PC-9 (cell line): ENCODE results near the gene GPATCH3. TPM values are rescaled to one million over a fixed set of nuclear protein-coding genes. Genes with fewer than 3 reads are reported as not detected.

Experiments
- BruUV-seq: library from RNA; stranded (reverse); fragments of 400-500 nt; replicated peaks from 2 replicates; lab custom pipeline; 2021; lab: Mats Ljungman, UMichigan
- CTCF ChIA-PET: fragments of 300-600 bp; sonication (Branson Sonifier 250); formaldehyde crosslinking; loops from one replicate; lab custom pipeline; 2022; ENCODE audit warnings: antibody characterized with exemption; lab: Charles Lee
- POLR2A ChIA-PET: fragments of 300-600 bp; sonication (Branson Sonifier 250); formaldehyde crosslinking; loops from one replicate; lab custom pipeline; 2022; ENCODE audit warnings: antibody characterized with exemption; ENCODE audit not compliant: unreplicated experiment; lab: Charles Lee
- DNase-seq, 2 experiments: peaks; one replicate each; pipeline versions ENCODE4 v3.0.0 to v3.0.0-alpha.2; 2015 to 2022; ENCODE audit warnings: mixed read lengths in 1 of 2
- H2AFZ ChIP-seq: fragments of 200-600 bp; sonication (generic); 2 replicates; pipeline ENCODE4 v1.8.1; 2017; ENCODE audit warnings: antibody characterized with exemption
- H3F3A ChIP-seq: fragments of 200-600 bp; sonication (generic); 2 replicates; pipeline ENCODE4 v1.8.1; 2017; ENCODE audit warnings: antibody characterized with exemption, mild to moderate bottlenecking, low read depth; ENCODE audit not compliant: insufficient read depth
- H3K27ac ChIP-seq: fragments of 200-600 bp; sonication (generic); 2 replicates; pipeline ENCODE4 v1.6.1; 2016; ENCODE audit warnings: mixed run types
- H3K27me3 ChIP-seq: fragments of 200-600 bp; sonication (generic); 2 replicates; pipeline ENCODE4 v1.6.1; 2016; ENCODE audit warnings: low read depth, mixed run types; ENCODE audit not compliant: insufficient read depth
- H3K36me3 ChIP-seq: fragments of 200-600 bp; sonication (generic); 2 replicates; pipeline ENCODE4 v1.6.1; 2016; ENCODE audit warnings: low read depth, mixed run types
- H3K4me1 ChIP-seq: fragments of 200-600 bp; sonication (generic); replicated peaks from 2 replicates; pipeline ENCODE4 v1.6.1; 2016; ENCODE audit warnings: mixed run types; ENCODE audit not compliant: insufficient read depth
- H3K4me2 ChIP-seq: fragments of 200-600 bp; sonication (generic); 2 replicates; pipeline ENCODE4 v1.6.1; 2017; ENCODE audit warnings: mixed run types
- H3K4me3 ChIP-seq: fragments of 200-600 bp; sonication (generic); 2 replicates; pipeline ENCODE4 v1.6.1; 2016; ENCODE audit warnings: mixed run types
- H3K79me2 ChIP-seq: fragments of 200-600 bp; sonication (generic); 2 replicates; pipeline ENCODE4 v1.6.1; 2017; ENCODE audit warnings: low read depth, mixed run types
- H3K9me2 ChIP-seq: fragments of 200-600 bp; sonication (generic); 2 replicates; pipeline ENCODE4 v1.8.1; 2017; ENCODE audit warnings: mild to moderate bottlenecking; ENCODE audit not compliant: insufficient read depth
- H3K9me3 ChIP-seq: fragments of 200-600 bp; sonication (generic); 2 replicates; pipeline ENCODE4 v1.8.1; 2016; ENCODE audit warnings: low read depth; ENCODE audit not compliant: insufficient read depth
- H4K20me1 ChIP-seq: fragments of 200-600 bp; sonication (generic); 2 replicates; pipeline ENCODE4 v1.8.1; 2017; ENCODE audit not compliant: insufficient read depth
- CTCF ChIP-seq: fragments of 200-600 bp; sonication (generic); conservative IDR thresholded peaks from 2 replicates; pipeline ENCODE4 v1.6.1; 2017; ENCODE audit warnings: mixed run types, antibody characterized with exemption, mild to moderate bottlenecking, moderate library complexity
- EZH2 ChIP-seq: fragments of 200-600 bp; sonication (generic); IDR thresholded peaks from 2 replicates; pipeline ENCODE4 v1.8.0; 2017; ENCODE audit warnings: antibody characterized with exemption, low read depth
- intact Hi-C: fragments of 100-400 bp; cut with micrococcal nuclease; formaldehyde crosslinking; loops from one replicate; pipeline ENCODE4 v1.10.0; 2022; ENCODE audit not compliant: unreplicated experiment
- total RNA-seq: library from RNA; stranded (reverse); gene quantifications from 2 replicates; pipeline ENCODE4 v1.2.3, GENCODE V29; 2021

The GPATCH3 gene
- total RNA-seq, 1 experiment from 2014 or later, result 13.1 TPM

- ChIA-PET POLR2A (interaction anchor here (0.7 kb wide), 1 partner anchor 314 kb away, joined by 10 read pairs; no protein-coding TSS in a partner anchor), CTCF (no interaction called here)
- BruUV-seq, result no TSS peak
- H3K4me3 ChIP-seq, result no peak overlapping the region
- H3K36me3 ChIP-seq, result no peaks in the 10 kb centered on the region
- no peaks in the 10 kb centered on the region for H3K27me3 ChIP-seq
- H3K4me2 ChIP-seq, result no peak overlapping the region
- DNase-seq, result no peak
- peaks cover 26% of the 10 kb centered on the region; the same call in 1 of the 2 replicates for H3F3A ChIP-seq
- intact Hi-C loops, result no loop called here
- TF ChIP-seq EZH2 (no peak), CTCF (no peak)
- no peak overlapping the region for H2AFZ ChIP-seq
- no peaks in the 10 kb centered on the region for H4K20me1 ChIP-seq
- H3K27ac ChIP-seq, result no peak overlapping the region
- H3K9me2 ChIP-seq, result no peaks in the 10 kb centered on the region
- no peaks in the 10 kb centered on the region for H3K79me2 ChIP-seq
- peaks cover 11% of the 10 kb centered on the region for H3K4me1 ChIP-seq
- no peaks in the 10 kb centered on the region for H3K9me3 ChIP-seq
Observed at GRCh38 chr1:26913389-26913753, 13.1 kb upstream of the GPATCH3 start.

GRCh38 chr1:26912147-26912490 is 11.9 kb upstream of the GPATCH3 start:
- Histone ChIP-seq H3K79me2 (no peaks in the 10 kb centered on the region), H3K4me3 (no peak overlapping the region), H3K4me2 (no peak overlapping the region), H3K27me3 (no peaks in the 10 kb centered on the region), H3K9me2 (no peaks in the 10 kb centered on the region), H3K36me3 (no peaks in the 10 kb centered on the region), H3K9me3 (no peaks in the 10 kb centered on the region), H2AFZ (no peak overlapping the region), H3K27ac (no peak overlapping the region), H3F3A (peaks cover 34% of the 10 kb centered on the region), H4K20me1 (no peaks in the 10 kb centered on the region), H3K4me1 (peaks cover 16% of the 10 kb centered on the region)
- no peak for DNase-seq
- BruUV-seq, result no TSS peak
- TF ChIP-seq CTCF (no peak), EZH2 (no peak)
- POLR2A ChIA-PET, result no interaction called here
- CTCF ChIA-PET, result interaction anchor here (0.5 kb wide), 1 partner anchor 49 kb away, joined by 3 read pairs; no protein-coding TSS in a partner anchor
- intact Hi-C loops, result no loop called here

GRCh38 chr1:26911399-26912146 is 11.3 kb upstream of the GPATCH3 start:
- intact Hi-C loops, result no loop called here
- Histone ChIP-seq H4K20me1 (no peaks in the 10 kb centered on the region), H3K36me3 (no peaks in the 10 kb centered on the region), H3K4me2 (no peak overlapping the region), H3K4me3 (no peak overlapping the region), H3K27me3 (no peaks in the 10 kb centered on the region), H3K9me2 (no peaks in the 10 kb centered on the region), H3F3A (peaks cover 36% of the 10 kb centered on the region), H3K79me2 (no peaks in the 10 kb centered on the region), H3K27ac (no peak overlapping the region), H3K9me3 (no peaks in the 10 kb centered on the region), H3K4me1 (peaks cover 16% of the 10 kb centered on the region), H2AFZ (no peak overlapping the region)
- no peak for DNase-seq
- ChIA-PET POLR2A (no interaction called here), CTCF (no interaction called here)
- BruUV-seq, result no TSS peak
- TF ChIP-seq CTCF (no peak), EZH2 (no peak)
